Activated B cell treated with CpG ODN at 0.5 μM for 24 hours (primary cell): ENCODE data around the gene PDE4DIP. TPM values are rescaled to one million over a fixed set of nuclear protein-coding genes. Genes with fewer than 3 reads are reported as not detected.
"Not testable (repeated sequence)": the region's sequence is repeated elsewhere in the genome, so short reads cannot be mapped to it uniquely, and the experiment has no call there.

Experiments used
- ATAC-seq: fragments of 200-7000 bp; cut with Tn5 transposase; one replicate; pipeline ENCODE4 v1.10.0; 2021; ENCODE audit warnings: low read depth, mild to moderate bottlenecking, moderate library complexity
- CTCF ChIA-PET: fragments of 350-600 bp; sonication (Branson Sonifier 250); formaldehyde crosslinking; loops from one replicate; lab custom pipeline; 2021; ENCODE audit warnings: antibody characterized with exemption; lab: Charles Lee
- POLR2A ChIA-PET: fragments of 350-600 bp; sonication (Branson Sonifier 250); formaldehyde crosslinking; loops from one replicate; lab custom pipeline; 2021; ENCODE audit warnings: antibody characterized with exemption; lab: Charles Lee
- DNase-seq: peaks from one replicate; pipeline ENCODE4 v3.0.0; 2022
- H3K27ac Mint-ChIP-seq: one replicate; pipeline ENCODE4 v1.8.0; 2020; ENCODE audit warnings: mixed read lengths
- H3K27me3 Mint-ChIP-seq: one replicate; pipeline ENCODE4 v1.8.0; 2021; ENCODE audit warnings: mixed read lengths
- H3K36me3 Mint-ChIP-seq: one replicate; pipeline ENCODE4 v1.8.0; 2021; ENCODE audit warnings: low read depth, mixed read lengths
- H3K4me1 Mint-ChIP-seq: one replicate; pipeline ENCODE4 v1.8.0; 2021; ENCODE audit warnings: mixed read lengths
- H3K4me3 Mint-ChIP-seq: one replicate; pipeline ENCODE4 v1.8.0; 2020; ENCODE audit warnings: mild to moderate bottlenecking, mixed read lengths
- H3K9me3 Mint-ChIP-seq: one replicate; pipeline ENCODE4 v1.8.0; 2020; ENCODE audit warnings: mixed read lengths
- intact Hi-C: fragments of 100-400 bp; cut with micrococcal nuclease; formaldehyde crosslinking; loops from one replicate; pipeline ENCODE4 v1.15.1; 2024
- total RNA-seq: library from RNA; stranded (reverse); gene quantifications from 2 replicates; pipeline ENCODE4 v1.2.3, GENCODE V29; 2022

PDE4DIP gene
- total RNA-seq, 1 donor from 2014 or later: 33.2 TPM

DNA sequence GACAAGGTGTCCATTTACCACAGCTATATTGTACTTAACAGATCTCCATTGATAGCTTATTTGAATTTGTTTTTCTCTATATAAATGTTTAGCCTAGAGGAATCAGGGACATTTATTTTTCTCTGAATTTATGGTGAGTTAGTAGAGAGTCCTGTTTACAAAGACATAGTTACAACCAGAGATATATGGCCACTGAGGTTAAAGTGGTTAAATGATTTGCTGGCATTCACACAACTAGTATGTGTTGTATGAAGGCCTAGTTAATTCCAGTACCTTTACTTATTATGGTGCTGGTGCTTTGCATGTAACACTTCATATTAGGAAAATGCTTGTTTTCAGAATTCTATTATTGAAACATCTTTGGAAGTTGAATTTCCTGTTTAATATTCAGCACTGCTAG is 6.6 kb downstream of the PDE4DIP start:
- H3K4me1 Mint-ChIP-seq, H3K27me3 Mint-ChIP-seq, POLR2A ChIA-PET, CTCF ChIA-PET, ATAC-seq, intact Hi-C loops, DNase-seq, H3K36me3 Mint-ChIP-seq, H3K4me3 Mint-ChIP-seq, H3K27ac Mint-ChIP-seq, H3K9me3 Mint-ChIP-seq: not testable (repeated sequence)

DNA sequence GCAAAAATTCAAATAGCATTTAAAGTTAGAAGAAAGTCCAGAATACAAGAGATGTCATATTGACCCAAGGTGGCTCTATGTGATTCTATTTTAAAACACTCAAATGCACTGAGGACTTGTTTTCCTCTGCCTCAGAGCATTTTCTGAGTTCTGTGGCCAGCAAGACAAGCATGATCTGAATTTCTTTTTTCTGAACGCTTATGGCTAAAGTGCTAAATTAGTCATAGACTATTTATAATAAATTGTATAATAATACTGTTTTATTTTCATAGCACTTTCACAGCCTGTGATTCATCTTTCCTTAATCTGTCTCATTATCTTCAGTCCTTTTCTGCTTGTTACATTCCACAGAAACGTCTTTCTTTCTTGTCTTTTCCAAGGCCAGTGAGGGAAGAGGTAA is 7.5 kb downstream of the PDE4DIP start:
- POLR2A ChIA-PET, DNase-seq, H3K4me1 Mint-ChIP-seq, H3K27ac Mint-ChIP-seq, CTCF ChIA-PET, H3K36me3 Mint-ChIP-seq, H3K27me3 Mint-ChIP-seq, H3K4me3 Mint-ChIP-seq, intact Hi-C loops, ATAC-seq, H3K9me3 Mint-ChIP-seq: not testable (repeated sequence)

DNA sequence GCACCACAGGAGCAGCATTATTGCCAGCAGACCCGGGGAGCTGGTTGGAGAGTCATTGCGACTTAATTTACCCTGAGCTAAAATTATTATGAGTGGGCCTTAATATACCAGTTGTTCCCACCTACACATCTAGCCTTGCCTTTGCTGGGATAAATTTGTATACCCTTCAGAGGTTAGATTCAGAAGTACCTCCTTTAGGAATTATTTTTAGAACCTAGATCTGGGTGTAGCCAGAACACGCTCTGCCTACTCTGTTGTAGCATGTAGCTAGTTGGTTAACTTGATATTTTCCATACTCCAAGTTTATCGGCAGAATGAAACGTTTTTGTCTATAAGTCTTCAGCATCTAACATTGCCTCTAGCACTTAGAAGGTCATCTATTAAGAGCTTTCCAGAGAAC is 9.1 kb downstream of the PDE4DIP start:
- ATAC-seq, CTCF ChIA-PET, H3K9me3 Mint-ChIP-seq, POLR2A ChIA-PET, H3K27me3 Mint-ChIP-seq, H3K36me3 Mint-ChIP-seq, DNase-seq, H3K4me3 Mint-ChIP-seq, H3K4me1 Mint-ChIP-seq, H3K27ac Mint-ChIP-seq, intact Hi-C loops: not testable (repeated sequence)

DNA sequence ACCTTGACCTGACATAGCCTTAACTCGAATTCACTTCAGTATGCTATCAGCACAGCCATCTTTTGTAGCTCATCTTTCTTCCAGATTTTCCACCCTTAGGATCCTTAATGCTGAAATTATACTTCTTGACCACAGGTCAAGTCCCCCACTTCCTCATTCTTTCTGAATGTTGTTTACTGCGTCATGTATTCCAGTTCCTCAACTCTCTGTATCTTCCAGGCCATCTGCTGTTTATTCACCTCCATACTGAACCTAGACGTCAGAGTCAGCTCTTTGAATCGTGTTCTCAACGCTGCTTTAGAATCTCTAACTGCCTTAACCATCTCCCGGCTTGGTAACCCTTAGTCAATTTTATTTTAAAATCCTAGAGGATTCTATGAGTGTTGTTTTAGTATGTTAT is 9.8 kb downstream of the PDE4DIP start:
- POLR2A ChIA-PET, intact Hi-C loops, H3K36me3 Mint-ChIP-seq, H3K27me3 Mint-ChIP-seq, ATAC-seq, CTCF ChIA-PET, H3K4me3 Mint-ChIP-seq, H3K27ac Mint-ChIP-seq, DNase-seq, H3K9me3 Mint-ChIP-seq, H3K4me1 Mint-ChIP-seq: not testable (repeated sequence)

DNA sequence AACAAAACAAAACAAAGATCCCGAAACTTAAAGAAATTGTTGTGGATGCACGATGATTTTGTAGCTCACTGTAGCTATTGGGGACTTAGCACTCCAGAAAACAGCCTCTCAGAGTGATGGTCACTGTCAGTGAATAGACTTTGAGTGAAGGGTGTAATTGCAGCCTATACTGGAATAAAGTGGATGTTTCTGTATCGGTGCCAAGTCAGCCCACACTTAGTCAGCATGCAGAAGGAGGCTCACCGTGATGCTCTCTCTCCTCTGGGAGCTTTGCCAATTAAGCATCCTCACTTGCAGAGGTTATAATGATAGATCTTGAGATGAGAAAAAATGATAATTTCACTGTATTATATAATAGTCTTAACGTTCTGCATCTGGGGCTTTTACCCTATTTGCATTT is 11.1 kb downstream of the PDE4DIP start:
- H3K9me3 Mint-ChIP-seq, H3K27me3 Mint-ChIP-seq, ATAC-seq, H3K27ac Mint-ChIP-seq, POLR2A ChIA-PET, CTCF ChIA-PET, intact Hi-C loops, DNase-seq, H3K36me3 Mint-ChIP-seq, H3K4me3 Mint-ChIP-seq, H3K4me1 Mint-ChIP-seq: not testable (repeated sequence)

DNA sequence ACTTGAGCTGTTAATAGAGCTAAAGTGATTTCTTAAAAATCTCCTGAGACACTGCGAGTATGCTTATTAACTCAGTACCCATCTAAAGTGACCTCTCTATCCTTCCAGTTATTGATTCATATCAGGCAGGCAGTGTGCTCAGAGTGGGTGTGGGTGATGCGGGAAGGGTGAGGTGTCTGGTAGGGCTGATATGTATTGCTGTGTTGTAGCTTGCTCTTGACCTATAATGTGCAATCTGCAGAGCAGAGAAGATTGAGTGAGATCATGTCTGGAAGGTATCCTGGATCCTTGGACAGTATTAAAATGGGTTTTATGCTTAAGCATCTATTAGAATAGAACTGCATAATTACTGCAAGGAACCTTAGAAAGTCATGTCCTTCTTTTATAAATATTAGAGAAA is 15.8 kb downstream of the PDE4DIP start:
- POLR2A ChIA-PET, H3K9me3 Mint-ChIP-seq, H3K27ac Mint-ChIP-seq, CTCF ChIA-PET, ATAC-seq, H3K27me3 Mint-ChIP-seq, intact Hi-C loops, H3K4me3 Mint-ChIP-seq, DNase-seq, H3K4me1 Mint-ChIP-seq, H3K36me3 Mint-ChIP-seq: not testable (repeated sequence)

DNA sequence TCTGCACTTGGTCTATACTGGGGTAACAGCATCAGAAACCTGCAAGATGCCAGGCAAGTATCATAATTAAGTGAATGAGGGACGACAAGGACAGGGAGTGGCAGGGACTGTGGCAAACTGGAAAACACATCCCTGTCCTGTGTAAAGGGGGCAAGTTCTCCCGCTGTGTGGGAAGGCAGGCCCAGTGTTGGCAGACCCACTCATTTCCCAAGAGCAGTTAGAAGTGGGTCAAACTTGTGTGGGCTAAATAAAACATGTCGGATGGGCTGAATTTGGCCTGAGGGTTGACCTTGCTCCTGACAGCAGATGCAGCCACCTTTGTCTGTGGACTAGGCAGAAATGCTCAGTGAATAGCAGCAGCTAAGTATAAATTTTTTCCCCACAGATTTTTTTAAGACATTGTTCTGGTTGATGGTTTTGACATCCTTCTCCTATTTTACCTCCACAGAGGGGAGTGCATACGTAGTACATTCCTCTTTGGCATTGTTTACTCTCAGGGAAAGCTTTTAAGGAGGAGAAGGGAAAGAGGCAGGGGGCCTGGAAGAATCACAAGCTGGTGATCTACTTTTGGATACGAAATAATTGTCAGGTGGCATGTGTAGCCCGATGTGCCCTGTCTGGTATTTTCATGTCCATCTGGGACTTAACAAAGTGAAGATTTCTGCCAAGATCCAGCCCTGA is 16.5 kb downstream of the PDE4DIP start:
- H3K27ac Mint-ChIP-seq, ATAC-seq, intact Hi-C loops, POLR2A ChIA-PET, H3K4me3 Mint-ChIP-seq, H3K9me3 Mint-ChIP-seq, CTCF ChIA-PET, H3K27me3 Mint-ChIP-seq, H3K36me3 Mint-ChIP-seq, H3K4me1 Mint-ChIP-seq, DNase-seq: not testable (repeated sequence)

DNA sequence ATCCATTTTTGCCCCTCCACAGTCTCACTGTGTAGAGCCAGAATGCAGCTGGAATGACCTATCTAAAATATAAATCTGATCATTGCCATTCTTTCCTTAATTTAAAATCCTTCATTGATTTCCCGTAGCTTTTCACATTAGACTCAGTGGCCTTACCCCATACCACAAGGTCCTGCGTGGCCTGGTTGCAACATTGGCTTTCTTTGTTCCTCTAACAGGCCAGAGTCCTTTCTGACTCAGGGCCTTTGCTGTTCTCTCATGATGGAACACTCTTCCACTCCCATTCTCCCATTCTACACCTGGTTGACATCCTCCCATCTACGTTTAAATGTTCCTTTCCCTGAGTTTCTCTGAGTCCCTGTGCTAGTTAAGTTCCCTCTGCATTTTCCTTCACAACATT is 18.4 kb downstream of the PDE4DIP start:
- intact Hi-C loops, DNase-seq, POLR2A ChIA-PET, H3K4me3 Mint-ChIP-seq, ATAC-seq, H3K27me3 Mint-ChIP-seq, H3K9me3 Mint-ChIP-seq, CTCF ChIA-PET, H3K27ac Mint-ChIP-seq, H3K4me1 Mint-ChIP-seq, H3K36me3 Mint-ChIP-seq: not testable (repeated sequence)

DNA sequence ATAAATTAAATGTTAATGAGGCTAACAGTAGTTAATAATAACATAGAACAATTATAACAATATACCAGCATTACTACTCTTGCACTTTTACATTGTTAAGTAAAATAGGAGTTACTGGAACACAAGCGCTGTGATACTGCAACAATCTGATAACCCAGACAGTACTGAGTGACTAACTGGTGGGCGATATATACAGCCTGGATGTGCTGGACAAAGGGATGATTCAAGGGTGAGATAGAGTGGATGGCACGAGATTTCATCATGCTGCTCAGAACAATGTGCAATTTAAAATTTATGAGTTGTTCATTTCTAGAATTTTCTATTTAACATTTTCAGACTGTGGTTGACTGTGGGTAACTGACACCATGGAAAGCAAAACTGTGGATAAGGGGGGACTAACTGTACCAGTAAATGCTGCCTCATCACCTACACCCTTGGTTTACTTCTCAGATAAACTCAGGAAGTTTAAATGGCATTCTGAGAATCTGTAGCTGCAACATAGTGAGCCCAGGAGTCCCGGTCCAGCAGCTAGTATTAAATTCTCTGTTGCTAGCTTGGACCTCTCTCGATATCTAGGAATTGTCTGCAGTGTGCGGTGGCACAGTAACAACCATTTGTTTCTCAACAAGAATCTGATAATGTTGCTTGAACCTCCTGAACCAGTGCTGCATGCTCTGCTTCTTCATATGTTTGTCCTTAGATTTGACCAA is 24.9 kb downstream of the PDE4DIP start:
- H3K9me3 Mint-ChIP-seq, H3K4me1 Mint-ChIP-seq, H3K36me3 Mint-ChIP-seq, H3K27me3 Mint-ChIP-seq, ATAC-seq, DNase-seq, intact Hi-C loops, CTCF ChIA-PET, H3K27ac Mint-ChIP-seq, H3K4me3 Mint-ChIP-seq, POLR2A ChIA-PET: not testable (repeated sequence)

DNA sequence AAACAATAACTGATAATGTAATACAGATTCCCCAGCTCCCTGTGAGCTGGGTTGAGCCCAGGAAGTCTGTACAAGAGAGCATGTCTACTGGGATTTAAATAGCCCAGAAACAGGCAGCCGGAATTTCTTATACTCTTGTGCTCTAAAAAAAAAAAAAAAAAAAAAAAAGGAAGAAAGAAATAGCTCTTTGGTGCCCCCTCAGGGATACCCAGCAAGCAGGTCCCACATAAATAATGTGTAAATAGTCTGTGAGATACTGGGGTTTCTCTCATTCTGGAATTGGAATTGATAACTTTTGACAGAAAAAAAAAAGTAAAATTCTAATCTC is 25.4 kb downstream of the PDE4DIP start:
- H3K4me3 Mint-ChIP-seq, H3K36me3 Mint-ChIP-seq, CTCF ChIA-PET, ATAC-seq, POLR2A ChIA-PET, intact Hi-C loops, H3K9me3 Mint-ChIP-seq, DNase-seq, H3K4me1 Mint-ChIP-seq, H3K27ac Mint-ChIP-seq, H3K27me3 Mint-ChIP-seq: not testable (repeated sequence)

DNA sequence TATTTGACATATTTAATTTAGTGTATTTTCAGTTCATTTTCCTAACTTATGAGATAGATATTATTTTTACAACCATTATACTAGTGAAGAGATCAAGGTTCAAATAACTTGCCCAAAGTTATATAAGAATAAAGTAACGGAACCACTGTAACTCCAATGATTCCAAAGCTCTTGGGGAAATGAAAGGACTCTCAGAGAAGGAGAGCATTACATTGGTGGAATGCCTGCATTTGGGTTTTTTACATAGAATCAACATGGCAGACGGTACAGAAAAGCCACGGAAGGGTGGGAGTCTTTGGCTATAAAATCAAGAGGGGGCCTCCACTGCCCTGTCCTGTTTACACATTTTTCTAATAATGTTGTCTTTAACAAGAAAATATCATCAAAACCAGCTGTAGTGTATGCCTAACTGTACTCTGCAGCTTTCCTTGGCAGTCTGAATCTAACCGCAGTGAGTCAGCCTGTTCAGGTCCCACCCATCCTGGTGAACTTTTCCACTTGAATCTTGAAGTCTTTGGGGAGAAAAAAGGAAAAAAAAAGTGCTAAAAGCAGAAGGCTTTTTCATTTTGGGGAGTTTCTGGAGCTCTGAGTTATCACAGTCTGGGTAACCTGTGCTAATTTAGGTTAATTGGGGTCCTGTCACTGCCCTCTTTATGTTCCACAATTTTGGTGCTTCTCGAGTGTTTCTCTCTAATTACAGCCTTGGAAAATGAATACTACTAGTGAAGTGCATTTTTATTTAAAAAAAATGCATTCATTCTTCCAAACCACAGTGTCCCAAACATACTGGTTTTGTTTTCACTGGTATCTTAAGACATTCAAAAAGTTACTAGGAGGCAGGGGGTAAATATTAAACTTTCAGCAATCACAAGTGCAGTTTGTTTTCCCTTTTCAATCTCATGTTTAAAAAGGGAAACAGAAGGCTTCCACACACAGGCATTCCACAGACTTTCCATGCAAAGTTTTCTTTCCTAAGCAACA is 30.5 kb downstream of the PDE4DIP start:
- H3K4me3 Mint-ChIP-seq, DNase-seq, H3K27ac Mint-ChIP-seq, CTCF ChIA-PET, H3K4me1 Mint-ChIP-seq, H3K9me3 Mint-ChIP-seq, H3K36me3 Mint-ChIP-seq, ATAC-seq, intact Hi-C loops, POLR2A ChIA-PET, H3K27me3 Mint-ChIP-seq: not testable (repeated sequence)
